Stimulated activated naive CD8-positive, alpha-beta T cell treated with anti-CD3 and anti-CD28 coated beads, Interleukin-15, Interleukin-2, amounts not matched to agents 100 ng/mL and 50 ng/mL, for 24 hours (primary cell): ENCODE results near the gene AP3B1.
A peak's percentile ranks its signal among the peaks of the same experiment; 100 is the strongest.
"Not testable (repeated sequence)": the region's sequence is repeated elsewhere in the genome, so short reads cannot be mapped to it uniquely, and the experiment has no call there.

Experiments used
- H3K27ac Mint-ChIP-seq: one replicate; pipeline ENCODE4 v1.8.0; 2021; ENCODE audit warnings: mild to moderate bottlenecking, mixed read lengths
- H3K27me3 Mint-ChIP-seq: one replicate; pipeline ENCODE4 v1.8.0; 2021; ENCODE audit warnings: mixed read lengths
- H3K36me3 Mint-ChIP-seq: one replicate; pipeline ENCODE4 v1.8.0; 2021; ENCODE audit warnings: low read depth, mixed read lengths
- H3K4me1 Mint-ChIP-seq: one replicate; pipeline ENCODE4 v1.8.0; 2021; ENCODE audit warnings: low read depth, mixed read lengths
- H3K4me3 Mint-ChIP-seq: one replicate; pipeline ENCODE4 v1.8.0; 2021; ENCODE audit warnings: mild to moderate bottlenecking, mixed read lengths
- H3K9me3 Mint-ChIP-seq: one replicate; pipeline ENCODE4 v1.8.0; 2021; ENCODE audit warnings: mixed read lengths

AP3B1 gene

DNA sequence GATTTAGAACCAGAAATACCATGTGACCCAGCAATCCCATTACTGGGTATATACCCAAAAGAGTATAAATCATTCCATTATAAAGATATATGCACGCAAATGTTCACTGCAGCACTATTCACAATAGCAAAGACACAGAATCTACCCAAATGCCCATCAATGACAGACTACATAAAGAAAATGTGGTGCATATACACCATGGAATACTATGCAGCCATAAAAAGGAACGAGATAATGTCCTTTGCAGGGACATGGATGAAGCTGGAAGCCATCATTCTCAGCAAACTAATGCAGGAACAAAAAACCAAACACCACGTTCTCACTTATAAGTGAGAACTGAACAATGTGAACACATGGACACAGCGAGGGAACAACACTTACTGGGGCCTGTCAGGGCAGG lies 105.8 kb downstream of the AP3B1 start:
- H3K27ac Mint-ChIP-seq, H3K9me3 Mint-ChIP-seq, H3K4me3 Mint-ChIP-seq, H3K27me3 Mint-ChIP-seq, H3K4me1 Mint-ChIP-seq: not testable (repeated sequence)
- peaks cover 15% of the 10 kb centered on the region for H3K36me3 Mint-ChIP-seq

DNA sequence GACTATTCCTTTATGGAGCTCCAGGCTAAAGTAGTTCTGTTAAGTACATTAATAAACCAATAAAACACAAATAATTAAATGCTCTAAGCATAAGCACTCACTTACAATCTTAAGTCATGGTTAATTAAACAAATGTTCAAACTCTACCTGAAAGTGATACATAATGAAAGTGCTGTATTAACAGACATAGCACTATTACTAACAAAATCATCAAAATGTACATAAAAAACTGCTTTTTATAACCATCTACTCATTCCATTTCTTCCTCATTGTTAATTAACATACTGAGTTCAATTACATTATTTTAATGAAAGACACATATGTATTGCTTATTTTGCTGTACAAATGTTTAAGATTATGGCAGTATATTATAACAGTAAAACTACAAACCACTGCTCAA lies 107.3 kb downstream of the AP3B1 start:
- Mint-ChIP-seq H3K36me3 (peaks cover 23% of the 10 kb centered on the region), H3K4me3 (no peak overlapping the region), H3K4me1 (no peaks in the 10 kb centered on the region), H3K27me3 (no peaks in the 10 kb centered on the region), H3K9me3 (peaks cover 3% of the 10 kb centered on the region), H3K27ac (no peak overlapping the region)

DNA sequence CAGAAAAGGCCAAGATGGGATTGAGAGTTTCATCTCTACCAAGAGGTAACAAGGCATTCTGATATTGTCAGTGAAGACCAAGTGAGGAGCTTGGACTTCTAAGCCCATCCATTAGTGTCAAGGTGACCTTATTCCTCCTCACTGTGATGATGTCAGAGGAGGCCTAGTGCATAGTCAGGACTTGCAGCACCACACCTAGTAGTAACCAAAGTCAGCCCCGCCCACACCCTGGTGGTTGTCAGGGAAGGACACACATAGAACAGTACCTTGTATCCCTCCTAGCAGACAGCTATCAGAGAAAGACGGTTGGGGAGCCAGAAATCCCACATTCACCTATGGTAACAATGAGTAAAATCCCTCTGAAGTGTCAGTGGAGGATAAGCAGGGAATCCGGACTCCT lies 111.7 kb downstream of the AP3B1 start:
- no peaks in the 10 kb centered on the region for H3K4me1 Mint-ChIP-seq
- H3K27ac Mint-ChIP-seq, result no peak overlapping the region
- no peaks in the 10 kb centered on the region for H3K27me3 Mint-ChIP-seq
- peaks cover 28% of the 10 kb centered on the region for H3K36me3 Mint-ChIP-seq
- H3K9me3 Mint-ChIP-seq, result no peaks in the 10 kb centered on the region
- H3K4me3 Mint-ChIP-seq, result no peak overlapping the region

DNA sequence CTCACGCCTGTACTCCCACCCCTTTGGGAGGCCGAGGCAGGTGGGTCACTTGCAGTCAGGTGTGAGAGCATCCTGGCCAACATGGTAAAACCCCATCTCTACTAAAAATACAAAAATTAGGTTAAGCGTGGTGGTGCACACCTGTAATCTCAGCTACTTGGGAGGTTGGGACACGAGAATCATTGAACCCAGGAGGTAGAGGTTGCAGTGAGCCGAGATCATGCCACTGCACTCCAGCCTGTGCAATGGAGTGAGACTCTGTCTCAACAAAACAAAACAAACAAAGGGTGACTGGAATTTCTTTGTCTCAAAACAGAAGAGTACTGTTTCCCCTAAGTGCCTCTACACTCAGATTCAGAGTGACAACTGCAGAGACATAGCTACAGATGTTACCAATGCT lies 116.1 kb downstream of the AP3B1 start:
- H3K27me3 Mint-ChIP-seq, result no peaks in the 10 kb centered on the region
- no peaks in the 10 kb centered on the region for H3K4me1 Mint-ChIP-seq
- peaks cover 53% of the 10 kb centered on the region for H3K36me3 Mint-ChIP-seq
- no peaks in the 10 kb centered on the region for H3K9me3 Mint-ChIP-seq
- H3K4me3 Mint-ChIP-seq, result no peak overlapping the region
- no peak overlapping the region for H3K27ac Mint-ChIP-seq

DNA sequence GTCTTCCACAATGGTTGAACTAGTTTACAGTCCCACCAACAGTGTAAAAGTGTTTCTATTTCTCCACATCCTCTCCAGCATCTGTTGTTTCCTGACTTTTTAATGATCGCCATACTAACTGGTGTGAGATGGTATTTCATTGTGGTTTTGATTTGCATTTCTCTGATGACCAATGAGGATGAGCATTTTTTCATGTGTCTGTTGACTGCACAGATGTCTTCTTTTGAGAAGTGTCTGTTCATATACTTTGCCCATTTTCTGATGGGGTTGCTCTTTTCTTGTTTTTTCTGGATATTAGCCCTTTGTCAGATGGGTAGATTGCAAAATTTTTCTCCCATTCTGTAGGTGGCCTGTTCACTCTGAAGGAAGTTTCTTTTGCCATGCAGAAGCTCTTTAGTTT lies 124.2 kb downstream of the AP3B1 start:
- not testable (repeated sequence) for H3K4me3 Mint-ChIP-seq, H3K4me1 Mint-ChIP-seq, H3K27ac Mint-ChIP-seq, H3K27me3 Mint-ChIP-seq
- Mint-ChIP-seq H3K9me3 (peaks cover 19% of the 10 kb centered on the region), H3K36me3 (peaks cover 80% of the 10 kb centered on the region)

DNA sequence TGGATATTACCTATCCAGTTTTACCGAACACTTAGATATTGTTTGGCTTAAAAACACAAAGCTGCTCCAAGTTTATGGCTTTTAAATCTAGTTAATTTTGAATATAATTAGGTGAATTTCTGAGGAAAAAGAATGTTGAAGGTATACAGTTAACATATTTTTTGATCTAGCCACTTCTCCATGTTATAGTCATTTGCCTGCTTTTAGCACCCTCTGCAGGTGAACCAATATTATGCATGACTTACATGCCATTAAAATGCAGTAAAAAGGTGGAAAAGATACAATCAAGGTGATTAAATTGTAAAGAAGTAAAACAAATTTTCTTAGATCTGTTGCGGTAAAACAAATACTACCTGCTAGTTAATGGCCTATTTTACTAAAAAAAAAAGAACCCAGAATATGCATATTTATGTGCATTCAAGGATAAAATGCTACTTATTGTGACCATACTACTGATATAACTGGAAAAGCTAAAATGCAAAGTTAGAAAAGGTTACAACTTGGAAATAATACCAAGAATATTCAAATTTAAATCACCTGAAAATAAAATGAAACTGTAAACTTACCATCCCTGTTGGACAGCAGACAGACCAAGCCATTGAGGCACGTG lies 132.1 kb downstream of the AP3B1 start:
- H3K4me3 Mint-ChIP-seq, result no peak overlapping the region
- no peaks in the 10 kb centered on the region for H3K9me3 Mint-ChIP-seq
- H3K4me1 Mint-ChIP-seq, result no peaks in the 10 kb centered on the region
- peaks cover 33% of the 10 kb centered on the region for H3K36me3 Mint-ChIP-seq
- no peaks in the 10 kb centered on the region for H3K27me3 Mint-ChIP-seq
- H3K27ac Mint-ChIP-seq, result no peak overlapping the region

DNA sequence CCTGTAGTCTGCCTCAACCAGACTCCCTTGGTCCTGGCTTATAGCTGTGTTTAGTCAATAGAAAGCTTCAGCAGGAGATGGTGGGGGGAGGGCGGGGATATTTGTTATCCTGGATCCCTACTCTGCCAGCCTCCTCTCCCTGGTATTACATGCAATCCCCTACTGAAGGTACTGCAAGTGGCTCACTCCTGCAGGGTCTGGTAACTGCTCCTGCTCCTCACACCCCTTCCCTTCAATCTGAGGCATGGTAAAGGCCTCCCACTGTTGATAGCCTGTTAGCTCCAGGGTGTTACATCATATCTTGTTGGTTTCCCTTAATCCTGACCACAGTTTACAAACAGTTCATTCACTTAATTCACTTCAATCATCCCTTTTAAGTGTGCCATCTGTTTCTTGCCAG lies 137.5 kb downstream of the AP3B1 start:
- H3K9me3 Mint-ChIP-seq, result no peaks in the 10 kb centered on the region
- H3K4me3 Mint-ChIP-seq, result no peak overlapping the region
- no peaks in the 10 kb centered on the region for H3K27me3 Mint-ChIP-seq
- H3K27ac Mint-ChIP-seq, result no peak overlapping the region
- H3K4me1 Mint-ChIP-seq, result no peaks in the 10 kb centered on the region
- H3K36me3 Mint-ChIP-seq, result peaks cover 63% of the 10 kb centered on the region

DNA sequence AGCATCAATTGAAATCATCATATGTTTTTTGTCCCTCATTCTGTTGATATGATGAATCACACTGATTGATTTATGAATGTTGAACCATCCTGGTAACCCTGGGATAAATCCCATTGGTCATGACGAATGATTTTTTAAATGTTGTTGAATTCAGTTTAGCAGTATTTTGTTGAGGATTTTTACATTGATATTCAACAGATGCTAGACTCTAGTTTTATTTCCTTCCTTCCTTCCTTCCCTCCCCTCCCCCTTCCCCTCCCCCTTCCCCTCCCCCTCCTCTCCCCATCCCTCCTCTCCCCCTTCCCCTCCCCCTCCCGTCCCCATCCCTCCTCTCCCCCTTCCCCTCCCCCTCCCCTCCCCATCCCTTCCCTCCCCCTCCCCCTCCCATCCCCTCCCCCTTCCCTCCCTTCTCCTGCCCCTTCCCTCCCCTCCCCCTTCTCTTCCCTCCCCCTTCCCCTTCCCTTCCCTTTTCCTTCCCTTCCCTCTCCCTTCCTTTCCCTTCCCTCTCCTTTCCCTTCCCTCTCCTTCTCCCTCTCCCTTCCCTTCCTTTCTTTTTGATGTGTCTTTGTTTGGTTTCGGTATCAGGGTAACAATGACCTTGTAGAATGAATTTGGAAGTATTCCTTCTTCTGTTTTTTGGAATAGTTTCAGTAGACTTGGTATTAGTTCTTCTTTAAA lies 142.8 kb downstream of the AP3B1 start:
- Mint-ChIP-seq H3K36me3 (peaks cover 55% of the 10 kb centered on the region), H3K27ac (no peak overlapping the region), H3K27me3 (no peaks in the 10 kb centered on the region)

DNA sequence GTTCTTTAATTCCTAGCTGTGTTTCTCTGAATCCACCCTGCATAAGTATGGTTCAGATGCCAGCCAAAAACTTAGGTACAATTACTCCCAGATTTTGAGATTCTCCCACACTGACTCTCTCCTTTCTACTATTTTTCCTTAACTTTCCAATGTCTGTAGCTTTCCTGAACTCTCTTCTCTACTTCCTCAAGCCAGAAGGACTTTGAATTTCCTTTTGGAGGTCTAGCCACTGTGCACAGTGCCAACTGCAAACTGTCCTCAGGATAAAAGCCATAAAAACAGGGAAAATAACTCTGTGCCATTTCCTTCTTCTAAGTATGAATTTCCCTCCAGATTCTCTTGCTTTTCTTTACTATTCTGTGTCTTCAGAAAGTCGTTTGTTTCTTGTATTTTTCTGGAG lies 157.2 kb downstream of the AP3B1 start:
- Mint-ChIP-seq H3K9me3 (no peaks in the 10 kb centered on the region), H3K36me3 (peaks cover 40% of the 10 kb centered on the region), H3K27me3 (no peaks in the 10 kb centered on the region), H3K27ac (no peak overlapping the region), H3K4me3 (no peak overlapping the region), H3K4me1 (no peaks in the 10 kb centered on the region)

More for the DNA sequence above, 142.8 kb downstream of the AP3B1 start:
- Mint-ChIP-seq H3K4me1 (no peaks in the 10 kb centered on the region), H3K4me3 (no peak overlapping the region), H3K9me3 (no peaks in the 10 kb centered on the region)

DNA sequence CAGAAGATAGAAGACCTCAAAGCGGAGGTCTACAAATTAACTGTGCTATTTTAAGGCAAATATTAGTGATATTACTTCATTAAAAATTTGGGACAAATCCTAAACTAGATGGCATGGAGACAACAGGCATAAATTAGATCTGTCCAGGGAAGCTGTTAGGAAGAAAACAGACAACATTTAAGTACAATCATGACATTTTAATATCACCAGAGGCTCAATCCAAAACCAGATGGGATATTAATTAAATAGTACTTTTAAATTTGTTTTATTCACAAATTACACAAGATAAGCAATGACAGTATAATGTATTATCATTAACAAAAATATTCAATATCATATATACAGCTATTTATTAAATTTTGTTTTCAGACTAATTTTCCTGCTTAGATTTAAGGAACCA lies 161.1 kb downstream of the AP3B1 start:
- Mint-ChIP-seq H3K4me1 (no peaks in the 10 kb centered on the region), H3K4me3 (no peak overlapping the region), H3K27ac (no peak overlapping the region)

DNA sequence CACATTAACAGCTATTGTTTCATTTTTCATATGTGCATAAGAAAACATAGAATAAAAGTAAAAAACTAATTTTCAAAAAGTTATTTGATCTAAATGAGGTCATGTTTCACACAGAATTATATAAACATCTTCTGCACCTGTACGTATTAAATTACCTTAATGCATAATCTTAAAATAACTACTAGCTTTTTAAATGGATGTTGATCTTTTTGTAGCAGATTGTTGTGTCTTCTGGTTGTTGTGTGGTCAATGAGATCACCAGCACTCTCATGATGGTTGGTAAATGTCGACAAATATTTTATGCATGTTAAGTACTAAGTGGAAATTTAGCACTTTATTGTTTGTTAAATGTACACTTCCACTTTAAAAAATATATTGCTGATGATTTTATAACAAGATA lies 162.0 kb downstream of the AP3B1 start:
- Mint-ChIP-seq H3K27me3 (no peaks in the 10 kb centered on the region), H3K4me1 (no peaks in the 10 kb centered on the region), H3K27ac (no peak overlapping the region), H3K4me3 (no peak overlapping the region), H3K36me3 (peaks cover 28% of the 10 kb centered on the region), H3K9me3 (no peaks in the 10 kb centered on the region)

More for the DNA sequence above, 161.1 kb downstream of the AP3B1 start:
- H3K9me3 Mint-ChIP-seq, result no peaks in the 10 kb centered on the region
- H3K36me3 Mint-ChIP-seq, result peaks cover 20% of the 10 kb centered on the region
- no peaks in the 10 kb centered on the region for H3K27me3 Mint-ChIP-seq

DNA sequence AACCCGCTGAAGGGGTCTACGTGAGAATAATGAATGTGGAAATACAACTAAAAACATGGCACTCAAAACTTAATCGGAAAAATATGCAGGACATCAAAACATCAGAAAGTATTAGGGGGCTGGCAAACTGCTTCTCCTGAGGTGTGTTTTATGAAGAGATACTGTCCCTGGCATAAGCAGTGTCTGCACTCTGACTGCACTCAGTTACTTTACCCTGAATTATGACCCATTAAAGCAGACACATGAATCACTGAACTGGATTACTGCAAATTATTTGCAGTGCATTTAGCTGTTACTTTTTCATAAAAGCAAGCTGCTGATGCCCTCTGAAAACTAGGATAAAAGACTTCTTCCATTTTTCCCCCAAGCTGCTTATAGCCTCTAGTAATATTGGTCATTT lies 164.9 kb downstream of the AP3B1 start:
- no peak overlapping the region for H3K27ac Mint-ChIP-seq
- H3K4me3 Mint-ChIP-seq, result no peak overlapping the region
- H3K4me1 Mint-ChIP-seq, result no peaks in the 10 kb centered on the region
- H3K36me3 Mint-ChIP-seq, result peaks cover 31% of the 10 kb centered on the region
- no peaks in the 10 kb centered on the region for H3K9me3 Mint-ChIP-seq
- H3K27me3 Mint-ChIP-seq, result no peaks in the 10 kb centered on the region

DNA sequence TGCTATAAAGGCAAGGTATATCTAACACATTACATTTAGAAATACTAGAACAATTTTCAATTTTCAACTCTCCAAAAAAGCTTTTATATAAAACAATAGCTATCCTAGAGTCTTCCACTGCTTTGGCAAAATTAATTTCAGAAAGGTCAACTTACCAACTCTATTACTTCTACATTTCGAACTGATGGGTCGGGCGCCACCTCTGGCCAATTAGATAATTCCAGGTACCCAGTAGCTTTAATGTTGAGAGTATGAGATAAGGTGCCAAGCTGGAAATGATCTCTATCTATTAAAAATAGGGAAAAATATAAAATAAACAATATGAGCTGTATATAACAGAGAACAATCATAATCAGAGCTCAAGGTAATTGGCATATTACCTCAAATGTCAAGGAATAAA lies 166.6 kb downstream of the AP3B1 start:
- H3K4me3 Mint-ChIP-seq, result no peak overlapping the region
- no peaks in the 10 kb centered on the region for H3K27me3 Mint-ChIP-seq
- H3K36me3 Mint-ChIP-seq, result peaks cover 25% of the 10 kb centered on the region
- H3K9me3 Mint-ChIP-seq, result no peaks in the 10 kb centered on the region
- no peaks in the 10 kb centered on the region for H3K4me1 Mint-ChIP-seq
- H3K27ac Mint-ChIP-seq, result no peak overlapping the region

DNA sequence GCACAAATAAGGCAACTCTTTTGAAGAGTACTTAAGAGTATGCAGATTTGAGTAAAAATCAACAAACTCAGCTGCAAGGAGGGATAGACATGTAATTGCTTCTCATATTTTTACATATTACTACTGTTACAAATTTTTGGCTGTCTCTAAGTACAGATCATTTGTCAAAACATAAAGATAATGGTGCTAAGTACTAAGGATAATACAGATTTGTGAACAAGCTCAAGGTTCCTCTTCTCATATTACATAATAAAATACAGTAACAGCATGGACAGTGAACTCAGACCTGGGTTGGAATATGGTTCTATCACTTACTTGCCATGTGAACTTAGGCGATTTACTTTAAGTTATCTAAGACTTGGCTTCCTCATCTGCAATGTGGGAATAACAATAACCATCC lies 168.0 kb downstream of the AP3B1 start:
- H3K36me3 Mint-ChIP-seq, result peaks cover 27% of the 10 kb centered on the region
- no peak overlapping the region for H3K27ac Mint-ChIP-seq
- no peaks in the 10 kb centered on the region for H3K27me3 Mint-ChIP-seq
- H3K4me1 Mint-ChIP-seq, result no peaks in the 10 kb centered on the region
- no peaks in the 10 kb centered on the region for H3K9me3 Mint-ChIP-seq
- H3K4me3 Mint-ChIP-seq, result no peak overlapping the region

DNA sequence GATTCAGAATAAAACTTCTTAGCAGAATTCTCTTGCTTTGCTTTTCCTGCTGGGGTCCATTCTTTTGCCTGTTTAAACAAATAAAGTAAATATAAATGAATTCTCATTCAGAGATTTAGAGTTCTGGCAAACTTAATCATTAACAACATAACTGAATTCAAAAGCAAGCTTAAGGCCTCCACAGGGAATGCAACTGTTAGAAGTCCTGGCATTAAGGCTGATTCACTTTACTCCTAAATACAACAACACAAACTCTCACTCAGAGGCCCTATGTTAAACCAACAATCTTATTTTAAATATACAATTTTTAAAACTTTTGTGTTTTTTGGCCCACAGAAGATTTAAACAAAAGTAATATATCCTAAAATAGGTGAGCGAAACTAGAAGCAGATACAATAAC lies 178.3 kb downstream of the AP3B1 start:
- Mint-ChIP-seq H3K27ac (no peak overlapping the region), H3K9me3 (no peaks in the 10 kb centered on the region)

DNA sequence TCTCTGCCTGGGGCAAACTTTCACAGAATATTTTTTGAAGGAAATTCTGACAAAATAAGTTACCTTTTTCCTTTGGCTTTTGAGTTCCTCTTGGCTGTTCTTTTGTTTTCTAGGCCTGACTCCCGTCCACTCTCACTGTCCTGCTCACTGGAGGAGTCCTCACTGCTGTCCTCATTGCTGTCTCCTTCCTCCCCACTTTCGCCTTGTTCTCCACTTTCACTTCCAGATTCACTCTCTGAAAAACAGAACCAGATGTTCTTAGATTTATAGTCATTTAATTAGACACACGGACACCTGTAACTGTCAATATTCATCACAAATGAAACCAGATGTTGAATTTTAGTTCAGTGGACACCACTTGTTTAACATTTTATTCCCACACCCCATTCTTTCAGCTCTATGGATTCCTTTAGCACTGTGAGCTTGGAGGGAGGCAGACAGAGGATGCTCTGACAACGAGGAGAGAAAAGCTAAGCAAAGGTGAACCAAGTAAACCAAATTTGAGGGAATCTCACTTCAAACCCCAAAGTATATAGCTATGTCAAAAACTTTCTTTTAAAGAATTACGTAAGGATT lies 180.7 kb downstream of the AP3B1 start:
- Mint-ChIP-seq H3K36me3 (peaks cover 35% of the 10 kb centered on the region), H3K4me3 (peak overlapping the region; percentile 67), H3K4me1 (peaks cover 14% of the 10 kb centered on the region), H3K9me3 (no peaks in the 10 kb centered on the region), H3K27me3 (no peaks in the 10 kb centered on the region), H3K27ac (peak overlapping the region; percentile 67)

More for the DNA sequence above, 178.3 kb downstream of the AP3B1 start:
- H3K27me3 Mint-ChIP-seq, result no peaks in the 10 kb centered on the region
- peaks cover 50% of the 10 kb centered on the region for H3K36me3 Mint-ChIP-seq
- peaks cover 14% of the 10 kb centered on the region for H3K4me1 Mint-ChIP-seq
- no peak overlapping the region for H3K4me3 Mint-ChIP-seq
